Cardiac muscle cell (in vitro differentiated cells and primary cell): ENCODE data around the gene ZSWIM6. TPM values are rescaled to one million over a fixed set of nuclear protein-coding genes. Genes with fewer than 3 reads are reported as not detected.

Source experiments
- DNase-seq, 2 donors: peaks; one replicate each; pipeline versions ENCODE4 v3.0.0 to v3.0.0-alpha.2; 2010 to 2017; ENCODE audit warnings: low read depth in 1 of 2, low spot score in 1 of 2
- H3K27ac ChIP-seq: fragments of 200-600 bp; sonication (generic); 2 replicates; pipeline ENCODE4 v1.5.1; 2016
- H3K27me3 ChIP-seq: fragments of 200-600 bp; sonication (generic); 2 replicates; pipeline ENCODE4 v1.6.0; 2016; ENCODE audit warnings: control low read depth
- H3K36me3 ChIP-seq: fragments of 200-600 bp; sonication (generic); 2 replicates; pipeline ENCODE4 v1.5.1; 2016; ENCODE audit warnings: control low read depth
- H3K4me1 ChIP-seq: fragments of 200-600 bp; sonication (generic); 2 replicates; pipeline ENCODE4 v1.8.1; 2017; ENCODE audit warnings: low read depth, mild to moderate bottlenecking, mixed run types
- H3K4me3 ChIP-seq: fragments of 200-600 bp; sonication (generic); 2 replicates; pipeline ENCODE4 v1.5.1; 2016; ENCODE audit warnings: mild to moderate bottlenecking
- H3K9me3 ChIP-seq: fragments of 200-600 bp; sonication (generic); 2 replicates; pipeline ENCODE4 v1.5.1; 2017; ENCODE audit warnings: low read depth, mild to moderate bottlenecking, control low read depth
- polyA plus RNA-seq: library from polyadenylated mRNA; unstranded; fragments of >200 nt; fragmentation: Nextera tagmentation; extraction: Ambion mirVana; gene quantifications from 2 replicates; pipeline ENCODE4 v1.2.1, GENCODE V29; 2016
- total RNA-seq: library from RNA; depleted of rRNA; stranded (reverse); fragments of >200 nt; gene quantifications from 2 replicates; pipeline ENCODE4 v1.2.3, GENCODE V29; 2016
- TF ChIP-seq, protein P1 (sequence below): IDR thresholded peaks from 2 replicates; pipeline ENCODE4 v1.5.1; 2012; ENCODE audit warnings: low read depth, mild to moderate bottlenecking, low read length

Gene ZSWIM6
- total and polyA plus RNA-seq, 2 experiments from 2014 or later, result 3.4 to 8.3 TPM

DNA sequence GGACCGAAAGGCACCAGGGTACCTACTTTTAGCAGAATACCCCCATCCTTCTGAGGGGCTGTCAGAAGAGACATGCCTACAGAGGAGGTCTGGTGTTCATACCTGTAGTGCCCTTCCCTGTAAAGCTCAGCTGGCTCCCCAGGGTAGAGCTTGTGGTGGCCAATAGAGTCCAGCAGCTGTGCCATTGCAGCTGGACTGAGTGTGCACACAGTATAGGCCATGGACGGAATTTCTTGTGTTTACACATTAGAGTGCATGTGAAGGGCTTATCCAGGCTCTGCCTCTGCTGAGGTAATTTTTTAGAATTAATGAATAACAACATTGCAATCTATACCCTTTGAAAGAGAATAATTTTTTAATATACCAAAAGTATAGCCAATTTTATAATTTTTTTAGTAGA, 191.0 kb downstream of the ZSWIM6 start:
- H3K36me3 ChIP-seq, result no peaks in the 10 kb centered on the region
- no peaks in the 10 kb centered on the region for H3K9me3 ChIP-seq
- TF ChIP-seq, protein P1, sequence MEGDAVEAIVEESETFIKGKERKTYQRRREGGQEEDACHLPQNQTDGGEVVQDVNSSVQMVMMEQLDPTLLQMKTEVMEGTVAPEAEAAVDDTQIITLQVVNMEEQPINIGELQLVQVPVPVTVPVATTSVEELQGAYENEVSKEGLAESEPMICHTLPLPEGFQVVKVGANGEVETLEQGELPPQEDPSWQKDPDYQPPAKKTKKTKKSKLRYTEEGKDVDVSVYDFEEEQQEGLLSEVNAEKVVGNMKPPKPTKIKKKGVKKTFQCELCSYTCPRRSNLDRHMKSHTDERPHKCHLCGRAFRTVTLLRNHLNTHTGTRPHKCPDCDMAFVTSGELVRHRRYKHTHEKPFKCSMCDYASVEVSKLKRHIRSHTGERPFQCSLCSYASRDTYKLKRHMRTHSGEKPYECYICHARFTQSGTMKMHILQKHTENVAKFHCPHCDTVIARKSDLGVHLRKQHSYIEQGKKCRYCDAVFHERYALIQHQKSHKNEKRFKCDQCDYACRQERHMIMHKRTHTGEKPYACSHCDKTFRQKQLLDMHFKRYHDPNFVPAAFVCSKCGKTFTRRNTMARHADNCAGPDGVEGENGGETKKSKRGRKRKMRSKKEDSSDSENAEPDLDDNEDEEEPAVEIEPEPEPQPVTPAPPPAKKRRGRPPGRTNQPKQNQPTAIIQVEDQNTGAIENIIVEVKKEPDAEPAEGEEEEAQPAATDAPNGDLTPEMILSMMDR, result no peak
- H3K27me3 ChIP-seq, result no peaks in the 10 kb centered on the region
- no peak overlapping the region for H3K27ac ChIP-seq
- H3K4me3 ChIP-seq, result no peak overlapping the region
- no peak for DNase-seq
- no peaks in the 10 kb centered on the region for H3K4me1 ChIP-seq

DNA sequence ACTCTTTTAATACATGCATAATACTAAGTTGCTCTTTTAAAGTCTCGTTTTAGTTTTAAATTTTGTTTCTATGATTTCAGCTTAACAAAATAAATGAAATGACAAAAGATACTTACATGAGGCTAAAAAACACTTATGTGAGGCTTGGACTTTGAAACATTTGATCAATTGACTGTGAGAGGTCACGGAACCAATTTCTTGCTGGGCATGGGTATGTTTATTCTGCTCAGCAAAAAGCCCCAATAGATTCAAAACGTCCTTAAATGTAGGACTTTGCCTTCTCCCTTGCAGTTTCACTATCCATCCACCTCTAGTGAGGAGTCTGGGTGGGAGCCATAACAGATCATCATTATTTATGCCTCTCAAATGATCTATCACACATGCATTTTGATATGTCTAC, 191.9 kb downstream of the ZSWIM6 start:
- Histone ChIP-seq H3K4me3 (no peak overlapping the region), H3K9me3 (no peaks in the 10 kb centered on the region), H3K36me3 (no peaks in the 10 kb centered on the region), H3K4me1 (no peaks in the 10 kb centered on the region), H3K27me3 (no peaks in the 10 kb centered on the region), H3K27ac (no peak overlapping the region)
- no peak for DNase-seq
- TF ChIP-seq, protein P1, result no peak

DNA sequence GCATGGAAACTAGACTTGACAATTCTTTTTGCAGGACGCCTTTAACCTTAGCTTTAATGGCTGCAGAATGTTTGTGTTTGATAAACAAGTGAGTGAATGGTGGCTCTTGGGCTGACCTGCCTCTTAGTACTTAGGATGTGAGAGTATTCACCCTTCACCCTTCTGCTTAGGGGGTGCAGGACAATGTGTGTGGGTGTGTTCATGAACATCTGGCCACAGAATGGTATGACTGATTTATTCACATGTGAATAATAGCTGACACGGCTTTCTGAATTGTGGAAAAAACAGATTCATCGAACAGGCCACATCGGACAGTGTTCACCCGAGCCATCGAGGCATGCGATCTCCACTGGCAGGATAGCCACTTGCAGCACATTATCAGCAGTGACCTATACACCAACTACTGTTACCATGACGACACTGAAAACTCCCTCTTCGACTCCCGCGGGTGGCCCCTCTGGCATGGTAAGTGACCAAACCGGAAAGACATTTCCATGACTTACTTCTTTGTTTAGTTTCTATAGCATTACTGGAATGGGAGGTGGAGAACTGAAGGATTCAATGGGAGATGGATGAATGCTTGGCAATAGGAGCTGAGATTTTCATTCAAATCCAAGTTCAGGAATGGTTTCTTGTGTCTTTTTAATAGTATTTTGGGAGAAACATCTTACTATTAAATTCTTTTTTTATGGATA, 193.6 kb downstream of the ZSWIM6 start:
- Histone ChIP-seq H3K36me3 (no peaks in the 10 kb centered on the region), H3K4me3 (no peak overlapping the region), H3K4me1 (no peaks in the 10 kb centered on the region), H3K27ac (no peak overlapping the region), H3K9me3 (no peaks in the 10 kb centered on the region), H3K27me3 (no peaks in the 10 kb centered on the region)
- peak in 1 of 2 donors; percentile 21 for DNase-seq
- TF ChIP-seq, protein P1, result no peak

DNA sequence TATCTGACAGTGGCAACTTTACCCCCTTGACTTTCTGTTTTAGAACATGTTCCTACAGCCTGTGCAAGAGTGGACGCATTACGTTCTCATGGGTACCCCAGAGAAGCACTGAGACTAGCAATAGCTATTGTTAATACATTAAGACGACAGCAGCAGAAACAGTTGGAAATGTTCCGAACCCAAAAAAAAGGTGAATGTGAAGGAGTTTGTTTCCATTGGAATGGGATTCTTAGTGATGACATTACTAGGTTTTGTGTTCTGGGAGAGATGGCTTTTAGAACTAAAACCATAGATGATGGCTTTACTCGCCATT, 194.1 kb downstream of the ZSWIM6 start:
- DNase-seq, result no peak
- no peak overlapping the region for H3K4me3 ChIP-seq
- no peaks in the 10 kb centered on the region for H3K36me3 ChIP-seq
- TF ChIP-seq, protein P1, result no peak
- no peak overlapping the region for H3K27ac ChIP-seq
- no peaks in the 10 kb centered on the region for H3K9me3 ChIP-seq
- H3K27me3 ChIP-seq, result no peaks in the 10 kb centered on the region
- H3K4me1 ChIP-seq, result no peaks in the 10 kb centered on the region

DNA sequence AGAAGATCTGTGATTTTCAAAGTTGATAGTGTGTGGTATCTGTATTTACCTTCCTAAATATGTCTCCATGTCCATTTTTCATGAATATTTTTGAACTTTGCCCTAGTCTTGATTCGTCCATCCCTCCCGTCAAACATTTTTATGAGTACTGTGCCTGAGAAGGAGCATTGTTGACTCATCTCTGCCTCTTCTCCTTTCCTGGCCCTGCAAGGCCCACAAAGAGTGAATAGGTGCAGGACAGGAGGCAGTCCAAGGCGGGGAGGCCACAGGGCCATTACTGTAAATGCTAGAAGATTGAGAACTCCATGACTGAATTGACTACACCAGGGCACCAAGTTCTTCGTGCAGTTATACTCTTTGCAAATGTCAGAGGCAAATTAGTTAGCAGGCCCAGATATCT, 200.9 kb downstream of the ZSWIM6 start:
- Histone ChIP-seq H3K4me3 (no peak overlapping the region), H3K27ac (no peak overlapping the region), H3K4me1 (no peaks in the 10 kb centered on the region), H3K9me3 (no peaks in the 10 kb centered on the region), H3K27me3 (no peaks in the 10 kb centered on the region), H3K36me3 (peaks cover 11% of the 10 kb centered on the region)
- TF ChIP-seq, protein P1, result no peak
- DNase-seq, result no peak
